H1 (cell line): ENCODE measurements around the gene GPX4. TPM values are rescaled to one million over a fixed set of nuclear protein-coding genes. Genes with fewer than 3 reads are reported as not detected.
A peak's percentile ranks its signal among the peaks of the same experiment; 100 is the strongest.

Experiments
- CTCF ChIA-PET: fragments of 300-600 bp; sonication (Branson Sonifier 250); formaldehyde crosslinking; loops from one replicate; lab custom pipeline; 2021; ENCODE audit not compliant: partially characterized antibody; lab: Charles Lee
- POLR2A ChIA-PET: fragments of 300-600 bp; sonication (Branson Sonifier 250); formaldehyde crosslinking; loops from one replicate; lab custom pipeline; 2021; ENCODE audit warnings: inconsistent platforms; ENCODE audit not compliant: partially characterized antibody; lab: Charles Lee
- DNase-seq, 2 experiments: peaks; one replicate each; pipeline versions ENCODE4 v3.0.0 to v3.0.0-alpha.2; 2010 to 2022; ENCODE audit warnings: low spot score in 2 of 2, low read depth in 1 of 2, mixed read lengths in 1 of 2
- FAIRE-seq: peaks from 2 replicates; lab custom pipeline; 2011; peaks lifted over from hg19 to GRCh38; lab: Jason Lieb, UNC
- H2AFZ ChIP-seq: 2 replicates; pipeline ENCODE4 v1.8.1; 2012; ENCODE audit warnings: low read length, inconsistent platforms
- H2AK5ac ChIP-seq: 2 replicates; pipeline ENCODE4 v1.6.1; 2013; ENCODE audit warnings: low read depth, low read length
- H2BK120ac ChIP-seq: replicated peaks from 2 replicates; pipeline ENCODE3; 2013; ENCODE audit warnings: low read depth, low read length, inconsistent platforms
- H2BK12ac ChIP-seq: 2 replicates; pipeline ENCODE4 v1.6.1; 2013; ENCODE audit warnings: low read depth, low read length
- H2BK15ac ChIP-seq: 2 replicates; pipeline ENCODE4 v1.6.1; 2013; ENCODE audit warnings: low read length
- H2BK20ac ChIP-seq: 2 replicates; pipeline ENCODE4 v1.6.1; 2013; ENCODE audit warnings: low read length
- H2BK5ac ChIP-seq: 2 replicates; pipeline ENCODE4 v1.6.1; 2013; ENCODE audit warnings: low read depth, low read length
- H3K14ac ChIP-seq: 2 replicates; pipeline ENCODE4 v1.6.1; 2013; ENCODE audit warnings: inconsistent platforms; ENCODE audit not compliant: insufficient read length
- H3K18ac ChIP-seq: 2 replicates; pipeline ENCODE4 v1.6.1; 2013; ENCODE audit warnings: low read length; ENCODE audit errors: extremely low read depth
- H3K23ac ChIP-seq: 2 replicates; pipeline ENCODE4 v1.6.1; 2013; ENCODE audit warnings: inconsistent platforms; ENCODE audit not compliant: insufficient read length
- H3K23me2 ChIP-seq: 2 replicates; pipeline ENCODE4 v1.6.1; 2013; ENCODE audit warnings: low read depth, low read length
- H3K27ac ChIP-seq: 2 replicates; pipeline ENCODE4 v1.6.1; 2011; ENCODE audit warnings: low read depth, low read length, inconsistent platforms
- H3K27me3 ChIP-seq, 4 experiments: replicated peaks in 1 of 4; 1 replicate in 1 of 4; 2 replicates in 3 of 4; pipeline versions ENCODE4 v1.6.1 to v1.8.1; 2011 to 2013; ENCODE audit warnings: low read length in 3 of 4, mild to moderate bottlenecking in 3 of 4, inconsistent platforms in 2 of 4, mixed read lengths in 2 of 4, moderate library complexity in 1 of 4; ENCODE audit not compliant: control insufficient read depth in 3 of 4, insufficient read depth in 3 of 4; ENCODE audit errors: extremely low read depth in 1 of 4
- H3K36me3 ChIP-seq, 4 experiments: 2 replicates each; pipeline versions ENCODE4 v1.6.1 to v1.8.1; 2011 to 2013; ENCODE audit warnings: mild to moderate bottlenecking in 4 of 4, low read length in 3 of 4, moderate library complexity in 2 of 4, control low read depth in 1 of 4, inconsistent platforms in 1 of 4; ENCODE audit not compliant: insufficient read depth in 4 of 4, control insufficient read depth in 2 of 4
- H3K4ac ChIP-seq: replicated peaks from 2 replicates; pipeline ENCODE3; 2013; ENCODE audit warnings: low read length, low read depth, mixed read lengths, inconsistent platforms; ENCODE audit not compliant: insufficient read length
- H3K4me1 ChIP-seq, 4 experiments: replicated peaks in 1 of 4; 1 replicate in 1 of 4; 2 replicates in 3 of 4; pipeline versions ENCODE4 v1.6.1 to v1.8.1; 2011 to 2013; ENCODE audit warnings: low read length in 3 of 4, inconsistent platforms in 2 of 4, mixed read lengths in 1 of 4; ENCODE audit not compliant: insufficient read depth in 4 of 4, control insufficient read depth in 3 of 4
- H3K4me2 ChIP-seq, 2 experiments: 2 replicates each; pipeline versions ENCODE4 v1.6.1 to v1.8.1; 2011 to 2013; ENCODE audit warnings: low read depth in 2 of 2, low read length in 2 of 2, control low read depth in 1 of 2, inconsistent platforms in 1 of 2, mild to moderate bottlenecking in 1 of 2; ENCODE audit not compliant: insufficient read depth in 1 of 2
- H3K4me3 ChIP-seq, 4 experiments: fragments of 200-600, 300-600 bp in 1 of 4; sonication (generic), shearing (Covaris generic), sonication (Bioruptor Twin) in 1 of 4; 2 replicates each; pipeline versions ENCODE4 v1.5.1 to v1.8.1; 2011 to 2016; ENCODE audit warnings: low read length in 4 of 4, low read depth in 3 of 4, control low read depth in 2 of 4, inconsistent platforms in 2 of 4, mild to moderate bottlenecking in 2 of 4, mixed read lengths in 1 of 4, moderate library complexity in 1 of 4; ENCODE audit not compliant: insufficient read depth in 2 of 4; ENCODE audit errors: extremely low read depth in 1 of 4
- H3K56ac ChIP-seq: replicated peaks from 2 replicates; pipeline ENCODE3; 2013; ENCODE audit warnings: low read depth, mild to moderate bottlenecking, mixed read lengths, low read length, inconsistent platforms; ENCODE audit not compliant: insufficient read length
- H3K79me1 ChIP-seq: 2 replicates; pipeline ENCODE4 v1.6.1; 2013; ENCODE audit warnings: low read depth, low read length, control low read depth
- H3K79me2 ChIP-seq, 2 experiments: 2 replicates each; pipeline versions ENCODE4 v1.6.1 to v1.8.1; 2012 to 2013; ENCODE audit warnings: low read length in 2 of 2, mild to moderate bottlenecking in 2 of 2, inconsistent platforms in 1 of 2; ENCODE audit not compliant: insufficient read depth in 2 of 2, control insufficient read depth in 1 of 2
- H3K9ac ChIP-seq, 4 experiments: replicated peaks in 1 of 4; 1 replicate in 1 of 4; 2 replicates in 3 of 4; pipeline versions ENCODE4 v1.6.1 to v1.8.1; 2011 to 2013; ENCODE audit warnings: low read depth in 3 of 4, low read length in 3 of 4, control low read depth in 2 of 4, mild to moderate bottlenecking in 2 of 4, moderate library complexity in 2 of 4, inconsistent platforms in 1 of 4; ENCODE audit errors: extremely low read depth in 1 of 4
- H3K9me3 ChIP-seq, 2 experiments: 2 replicates each; pipeline versions ENCODE4 v1.6.1 to v1.8.1; 2012 to 2013; ENCODE audit warnings: mild to moderate bottlenecking in 2 of 2, moderate library complexity in 2 of 2, control low read depth in 1 of 2, inconsistent platforms in 1 of 2, low read depth in 1 of 2, low read length in 1 of 2, mixed read lengths in 1 of 2; ENCODE audit not compliant: insufficient read depth in 2 of 2
- H4K20me1 ChIP-seq, 2 experiments: replicated peaks in 1 of 2; 2 replicates each; pipeline versions ENCODE3 to v1.8.1; 2011 to 2013; ENCODE audit warnings: inconsistent platforms in 2 of 2, low read length in 2 of 2, mild to moderate bottlenecking in 1 of 2; ENCODE audit not compliant: insufficient read depth in 2 of 2, control insufficient read depth in 1 of 2
- H4K5ac ChIP-seq: 2 replicates; pipeline ENCODE4 v1.6.1; 2013; ENCODE audit warnings: low read length, low read depth, mixed read lengths, inconsistent platforms; ENCODE audit not compliant: insufficient read length
- H4K8ac ChIP-seq: 2 replicates; pipeline ENCODE4 v1.8.0; 2013; ENCODE audit warnings: mild to moderate bottlenecking, moderate library complexity, low read length, inconsistent platforms; ENCODE audit not compliant: insufficient read depth; ENCODE audit errors: extremely low read depth
- H4K91ac ChIP-seq: replicated peaks from 2 replicates; pipeline ENCODE3; 2013; ENCODE audit warnings: low read length, mixed read lengths, inconsistent platforms; ENCODE audit not compliant: insufficient read length
- NRF1 ChIP-seq: IDR thresholded peaks from 2 replicates; pipeline ENCODE4 v1.6.1; 2011; ENCODE audit warnings: mild to moderate bottlenecking, low read depth, low read length, improper control_type of control experiment
- SP4 ChIP-seq: IDR thresholded peaks from 2 replicates; pipeline ENCODE4 v1.6.1; 2012; ENCODE audit warnings: low read length, inconsistent platforms
- WGBS, 2 experiments: shearing (Covaris generic) in 1 of 2; methylation state at CpG; one replicate each; pipeline versions ENCODE4 v1.1.6 to v1.1.7; 2013 to 2015; ENCODE audit warnings: low lambda C conversion rate in 2 of 2, mixed read lengths in 2 of 2, inconsistent platforms in 1 of 2, low coverage in 1 of 2, missing lambda C conversion rate in 1 of 2; ENCODE audit not compliant: insufficient replicate concordance in 2 of 2, insufficient coverage in 1 of 2, insufficient read length in 1 of 2; ENCODE audit errors: extremely low coverage in 1 of 2, missing lambda C conversion rate in 1 of 2; 5-methylcytosine and 5-hydroxymethylcytosine counted together
- polyA plus RNA-seq, 7 experiments: library from polyadenylated mRNA; depleted of rRNA in 3 of 7; stranded (reverse) in 5 of 7; unstranded in 2 of 7; fragments of >200 nt in 5 of 7; fragments of 200-250 nt in 2 of 7; gene quantifications; 1 replicate in 5 of 7; 2 replicates in 1 of 7; 4 replicates in 1 of 7; pipeline versions ENCODE4 v1.2.1 to v1.2.3, GENCODE V29; 2011 to 2013; ENCODE audit warnings: missing spikeins in 2 of 7, mixed read lengths in 2 of 7
- total RNA-seq: library from RNA; stranded (reverse); fragmentation: NEBNext Ultra II Directional; extraction: Animal tissue kit (Norgen Biotek cat#: 25700); gene quantifications from 2 replicates; pipeline ENCODE4 v1.2.1, GENCODE V29; 2021

GPX4 gene
- total and polyA plus RNA-seq, 2 of the 8 experiments (the other 6 are each of a cell fraction or from before 2014, with no cell fraction given), result 342 to 693 TPM

GRCh38 chr19:1063909-1064660 lies 39.7 kb upstream of the GPX4 start:
- Histone ChIP-seq H3K9me3 (peaks cover 3 to 21% of the 10 kb centered on the region in 2 experiments; a peak in 2 of 4 replicates), H3K4me1 (peaks cover 0 to 27% (median 19%) of the 10 kb centered on the region in 4 experiments; a peak in 6 of 7 replicates), H2BK5ac (peak overlapping the region; percentile 52; the same call in 1 of the 2 replicates), H4K8ac (no peak overlapping the region), H4K5ac (no peak overlapping the region), H2AFZ (no peak overlapping the region), H3K79me1 (no peaks in the 10 kb centered on the region), H2BK120ac (no peak overlapping the region), H4K20me1 (peaks cover 0 to 9% of the 10 kb centered on the region in 2 experiments), H3K79me2 (no peaks in the 10 kb centered on the region), H2AK5ac (no peak overlapping the region), H3K56ac (no peak overlapping the region), H3K18ac (no peak overlapping the region; the same call in 1 of the 2 replicates), H4K91ac (no peak overlapping the region), H2BK12ac (peak overlapping the region; percentile 55; the same call in 1 of the 2 replicates), H3K27me3 (peaks cover 0 to 26% (median 18%) of the 10 kb centered on the region in 4 experiments; a peak in 5 of 7 replicates), H3K4ac (no peak overlapping the region), H2BK15ac (no peak overlapping the region), H3K27ac (no peak overlapping the region), H3K9ac (no peak overlapping the region), H2BK20ac (no peak overlapping the region), H3K23me2 (peaks cover 11% of the 10 kb centered on the region; the same call in 1 of the 2 replicates), H3K36me3 (peaks cover 0 to 4% (median 0%) of the 10 kb centered on the region in 4 experiments; a peak in 1 of 8 replicates), H3K14ac (no peak overlapping the region), H3K4me2 (peak overlapping the region; percentile 35 to 68; a peak in 2 of 4 replicates), H3K4me3 (peak overlapping the region in 2 of 4 experiments; percentile 9 to 54; a peak in 2 of 8 replicates), H3K23ac (no peak overlapping the region)
- no peak for FAIRE-seq
- DNase-seq, result peak in 1 of 2 experiments; percentile 76
- ChIA-PET POLR2A (interaction anchor here (0.7 to 6.9 kb wide), 10 partner anchors 8 to 205 kb away, joined by 3 to 97 read pairs (median 5); partner anchors contain the start of genes CIRBP, CNN2, RNU6-2 and TMEM259), CTCF (interaction anchor here (0.7 to 5.2 kb wide), 15 partner anchors 8 to 177 kb away, joined by 3 to 54 read pairs (median 4); partner anchors contain the start of gene ABCA7)
- 92% methylated on average over 20 of the region's 37 CpGs; no CpG with 5 or more reads in 1 of the 2 experiments for WGBS, 2 experiments
- TF ChIP-seq NRF1 (no peak), SP4 (peak; percentile 48; the same call in 1 of the 2 replicates)
